IPS-18a (cell line): ENCODE measurements around the gene JARID2.

Experiments used
- H3K27ac ChIP-seq: one replicate; pipeline ENCODE4 v1.5.1; 2013; ENCODE audit warnings: low read length
- H3K27me3 ChIP-seq: one replicate; pipeline ENCODE4 v1.6.1; 2013; ENCODE audit warnings: mild to moderate bottlenecking, low read length; ENCODE audit not compliant: control insufficient read depth, insufficient read depth
- H3K36me3 ChIP-seq: one replicate; pipeline ENCODE4 v1.6.1; 2013; ENCODE audit warnings: low read depth, low read length; ENCODE audit not compliant: control insufficient read depth
- H3K4me1 ChIP-seq: one replicate; pipeline ENCODE4 v1.6.1; 2013; ENCODE audit warnings: low read depth, low read length; ENCODE audit not compliant: control insufficient read depth
- H3K4me3 ChIP-seq: one replicate; pipeline ENCODE4 v1.5.1; 2013; ENCODE audit warnings: low read length
- H3K9ac ChIP-seq: one replicate; pipeline ENCODE4 v1.6.1; 2013; ENCODE audit warnings: mild to moderate bottlenecking, low read length, moderate library complexity
- H3K9me3 ChIP-seq: one replicate; pipeline ENCODE4 v1.6.1; 2013; ENCODE audit warnings: low read depth, low read length; ENCODE audit not compliant: control insufficient read depth

Gene JARID2

GRCh38 chr6:15366003-15366535, 120.2 kb downstream of the JARID2 start:
- Histone ChIP-seq H3K27ac (no peak overlapping the region), H3K9me3 (no peaks in the 10 kb centered on the region), H3K36me3 (no peaks in the 10 kb centered on the region), H3K27me3 (no peaks in the 10 kb centered on the region), H3K4me3 (no peak overlapping the region), H3K9ac (no peak overlapping the region), H3K4me1 (peaks cover 81% of the 10 kb centered on the region)

GRCh38 chr6:15366879-15367278, 121.0 kb downstream of the JARID2 start:
- Histone ChIP-seq H3K36me3 (no peaks in the 10 kb centered on the region), H3K27ac (no peak overlapping the region), H3K27me3 (no peaks in the 10 kb centered on the region), H3K4me3 (no peak overlapping the region), H3K4me1 (peaks cover 76% of the 10 kb centered on the region), H3K9me3 (no peaks in the 10 kb centered on the region), H3K9ac (no peak overlapping the region)

- H3K4me3 ChIP-seq: no peak overlapping the region
- H3K4me1 ChIP-seq: peaks cover 64% of the 10 kb centered on the region
These were observed 122.3 kb downstream of the JARID2 start for GRCh38 chr6:15368186-15368585.

GRCh38 chr6:15368873-15369272, 123.0 kb downstream of the JARID2 start:
- Histone ChIP-seq H3K9ac (no peak overlapping the region), H3K9me3 (no peaks in the 10 kb centered on the region), H3K27me3 (no peaks in the 10 kb centered on the region), H3K27ac (no peak overlapping the region), H3K4me1 (peaks cover 63% of the 10 kb centered on the region), H3K36me3 (peaks cover under 1% of the 10 kb centered on the region), H3K4me3 (no peak overlapping the region)

More at GRCh38 chr6:15368186-15368585, 122.3 kb downstream of the JARID2 start:
- Histone ChIP-seq H3K9me3 (no peaks in the 10 kb centered on the region), H3K9ac (no peak overlapping the region), H3K27ac (no peak overlapping the region), H3K27me3 (no peaks in the 10 kb centered on the region), H3K36me3 (no peaks in the 10 kb centered on the region)

- Histone ChIP-seq H3K27me3 (no peaks in the 10 kb centered on the region), H3K4me1 (peaks cover 57% of the 10 kb centered on the region), H3K36me3 (peaks cover 5% of the 10 kb centered on the region), H3K9ac (no peak overlapping the region), H3K4me3 (no peak overlapping the region), H3K27ac (no peak overlapping the region), H3K9me3 (no peaks in the 10 kb centered on the region)
These were observed 124.0 kb downstream of the JARID2 start for GRCh38 chr6:15369838-15370237.

GRCh38 chr6:15370733-15371671, 125.1 kb downstream of the JARID2 start:
- H3K4me1 ChIP-seq: peaks cover 45% of the 10 kb centered on the region
- no peaks in the 10 kb centered on the region for H3K27me3 ChIP-seq
- no peak overlapping the region for H3K9ac ChIP-seq
- H3K4me3 ChIP-seq: no peak overlapping the region
- no peaks in the 10 kb centered on the region for H3K9me3 ChIP-seq
- H3K36me3 ChIP-seq: peaks cover 13% of the 10 kb centered on the region
- no peak overlapping the region for H3K27ac ChIP-seq

- Histone ChIP-seq H3K9ac (no peak overlapping the region), H3K27me3 (no peaks in the 10 kb centered on the region), H3K9me3 (no peaks in the 10 kb centered on the region), H3K36me3 (peaks cover 15% of the 10 kb centered on the region), H3K4me3 (no peak overlapping the region), H3K4me1 (peaks cover 29% of the 10 kb centered on the region), H3K27ac (no peak overlapping the region)
These were observed 127.1 kb downstream of the JARID2 start for GRCh38 chr6:15372932-15373331.

- Histone ChIP-seq H3K27me3 (no peaks in the 10 kb centered on the region), H3K4me1 (peaks cover 32% of the 10 kb centered on the region), H3K9me3 (no peaks in the 10 kb centered on the region), H3K4me3 (no peak overlapping the region), H3K9ac (no peak overlapping the region), H3K27ac (no peak overlapping the region), H3K36me3 (peaks cover 15% of the 10 kb centered on the region)
These were observed 128.2 kb downstream of the JARID2 start for GRCh38 chr6:15374119-15374518.

- no peaks in the 10 kb centered on the region for H3K27me3 ChIP-seq
These were observed 129.1 kb downstream of the JARID2 start for GRCh38 chr6:15375018-15375417.

GRCh38 chr6:15375638-15376290, 129.9 kb downstream of the JARID2 start:
- H3K36me3 ChIP-seq: peaks cover 15% of the 10 kb centered on the region
- no peak overlapping the region for H3K4me3 ChIP-seq
- H3K27me3 ChIP-seq: no peaks in the 10 kb centered on the region
- H3K9me3 ChIP-seq: no peaks in the 10 kb centered on the region
- H3K9ac ChIP-seq: no peak overlapping the region
- H3K27ac ChIP-seq: no peak overlapping the region
- H3K4me1 ChIP-seq: peaks cover 34% of the 10 kb centered on the region

More at GRCh38 chr6:15375018-15375417, 129.1 kb downstream of the JARID2 start:
- H3K4me3 ChIP-seq: no peak overlapping the region
- no peak overlapping the region for H3K9ac ChIP-seq
- no peaks in the 10 kb centered on the region for H3K9me3 ChIP-seq
- peaks cover 15% of the 10 kb centered on the region for H3K36me3 ChIP-seq
- H3K4me1 ChIP-seq: peaks cover 31% of the 10 kb centered on the region
- no peak overlapping the region for H3K27ac ChIP-seq

- no peak overlapping the region for H3K4me3 ChIP-seq
- peaks cover 29% of the 10 kb centered on the region for H3K4me1 ChIP-seq
- no peaks in the 10 kb centered on the region for H3K27me3 ChIP-seq
- no peak overlapping the region for H3K27ac ChIP-seq
- peaks cover 15% of the 10 kb centered on the region for H3K36me3 ChIP-seq
- no peak overlapping the region for H3K9ac ChIP-seq
- H3K9me3 ChIP-seq: no peaks in the 10 kb centered on the region
These were observed 131.1 kb downstream of the JARID2 start for GRCh38 chr6:15376900-15377487.
